Fibroblast of mammary gland (primary cell): ENCODE results near the gene OR4L1.
"Not testable (repeated sequence)": the region's sequence is repeated elsewhere in the genome, so short reads cannot be mapped to it uniquely, and the experiment has no call there.

Experiments
- DNase-seq: peaks from one replicate; pipeline ENCODE4 v3.0.0-alpha.2; 2010; ENCODE audit warnings: low read depth
- H3K4me3 ChIP-seq: 2 replicates; pipeline ENCODE4 v1.5.1; 2011; ENCODE audit warnings: low read depth, mild to moderate bottlenecking, low read length, moderate library complexity; ENCODE audit not compliant: control insufficient read depth
- TF ChIP-seq, protein P1 (sequence below): conservative IDR thresholded peaks from 2 replicates; pipeline ENCODE4 v1.5.1; 2011; ENCODE audit warnings: low read depth, low read length, inconsistent platforms; ENCODE audit not compliant: control insufficient read depth, insufficient read depth

Gene OR4L1

DNA sequence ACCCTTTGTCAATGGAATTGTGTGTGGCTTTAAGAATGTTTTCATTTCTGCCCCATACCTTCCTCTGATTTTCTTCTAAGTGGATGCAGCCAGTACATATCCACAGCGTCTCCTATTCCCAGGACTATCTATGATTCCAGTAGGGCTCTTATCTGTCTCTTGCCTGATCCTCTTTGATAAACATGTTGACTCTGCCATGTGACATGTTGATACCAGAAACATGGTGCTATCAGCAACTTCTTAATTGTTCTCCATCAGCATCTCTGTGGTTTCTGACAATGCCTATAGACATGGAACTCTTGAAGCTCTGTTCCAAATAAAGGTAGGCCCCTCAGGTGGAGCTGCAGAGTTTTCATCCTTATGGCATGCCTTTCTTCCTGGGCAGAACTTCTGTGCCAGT lies 11.6 kb upstream of the OR4L1 start:
- no peak overlapping the region for H3K4me3 ChIP-seq
- TF ChIP-seq, protein P1, sequence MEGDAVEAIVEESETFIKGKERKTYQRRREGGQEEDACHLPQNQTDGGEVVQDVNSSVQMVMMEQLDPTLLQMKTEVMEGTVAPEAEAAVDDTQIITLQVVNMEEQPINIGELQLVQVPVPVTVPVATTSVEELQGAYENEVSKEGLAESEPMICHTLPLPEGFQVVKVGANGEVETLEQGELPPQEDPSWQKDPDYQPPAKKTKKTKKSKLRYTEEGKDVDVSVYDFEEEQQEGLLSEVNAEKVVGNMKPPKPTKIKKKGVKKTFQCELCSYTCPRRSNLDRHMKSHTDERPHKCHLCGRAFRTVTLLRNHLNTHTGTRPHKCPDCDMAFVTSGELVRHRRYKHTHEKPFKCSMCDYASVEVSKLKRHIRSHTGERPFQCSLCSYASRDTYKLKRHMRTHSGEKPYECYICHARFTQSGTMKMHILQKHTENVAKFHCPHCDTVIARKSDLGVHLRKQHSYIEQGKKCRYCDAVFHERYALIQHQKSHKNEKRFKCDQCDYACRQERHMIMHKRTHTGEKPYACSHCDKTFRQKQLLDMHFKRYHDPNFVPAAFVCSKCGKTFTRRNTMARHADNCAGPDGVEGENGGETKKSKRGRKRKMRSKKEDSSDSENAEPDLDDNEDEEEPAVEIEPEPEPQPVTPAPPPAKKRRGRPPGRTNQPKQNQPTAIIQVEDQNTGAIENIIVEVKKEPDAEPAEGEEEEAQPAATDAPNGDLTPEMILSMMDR, result no peak
- DNase-seq, result no peak

DNA sequence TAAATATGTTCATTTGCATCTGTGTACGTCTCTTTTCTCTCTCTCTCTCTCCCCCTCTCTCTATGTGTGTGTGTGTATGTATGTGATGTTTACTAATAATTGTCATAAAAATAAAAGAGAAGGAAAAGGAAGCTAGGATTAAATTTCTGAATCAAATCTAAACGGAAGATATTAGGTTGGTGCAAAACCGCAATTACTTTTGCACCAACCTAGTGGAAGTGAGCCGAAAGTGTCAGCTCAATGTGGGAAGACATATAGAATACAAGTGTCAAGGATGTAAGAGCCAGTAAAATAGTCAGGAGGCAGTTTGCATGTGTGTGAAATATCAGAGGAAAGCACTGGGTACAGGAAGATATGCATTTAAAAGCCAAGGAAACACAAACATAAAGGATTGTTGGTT lies 32.2 kb downstream of the OR4L1 start:
- no peak overlapping the region for H3K4me3 ChIP-seq
- no peak for DNase-seq
- TF ChIP-seq, protein P1, result no peak

DNA sequence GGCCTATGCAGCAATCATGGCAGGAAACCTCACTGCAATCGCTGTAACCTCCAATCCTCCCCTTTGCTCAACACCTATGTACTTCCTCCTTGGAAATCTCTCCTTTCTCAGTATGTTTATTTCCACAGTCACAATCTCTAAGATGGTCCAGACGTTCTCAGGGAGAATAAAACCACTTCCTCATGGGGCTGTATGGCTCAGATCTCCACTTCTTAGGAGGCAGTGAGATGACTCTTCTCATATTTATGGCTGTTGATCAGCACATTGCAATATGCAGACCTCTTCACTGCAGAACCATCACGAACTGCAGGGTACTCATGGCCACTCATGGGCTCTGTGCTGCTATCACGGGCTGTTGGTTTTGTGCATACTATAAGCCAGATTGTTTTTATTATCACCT lies 33.6 kb downstream of the OR4L1 start:
- DNase-seq, result no peak
- TF ChIP-seq, protein P1, result no peak

DNA sequence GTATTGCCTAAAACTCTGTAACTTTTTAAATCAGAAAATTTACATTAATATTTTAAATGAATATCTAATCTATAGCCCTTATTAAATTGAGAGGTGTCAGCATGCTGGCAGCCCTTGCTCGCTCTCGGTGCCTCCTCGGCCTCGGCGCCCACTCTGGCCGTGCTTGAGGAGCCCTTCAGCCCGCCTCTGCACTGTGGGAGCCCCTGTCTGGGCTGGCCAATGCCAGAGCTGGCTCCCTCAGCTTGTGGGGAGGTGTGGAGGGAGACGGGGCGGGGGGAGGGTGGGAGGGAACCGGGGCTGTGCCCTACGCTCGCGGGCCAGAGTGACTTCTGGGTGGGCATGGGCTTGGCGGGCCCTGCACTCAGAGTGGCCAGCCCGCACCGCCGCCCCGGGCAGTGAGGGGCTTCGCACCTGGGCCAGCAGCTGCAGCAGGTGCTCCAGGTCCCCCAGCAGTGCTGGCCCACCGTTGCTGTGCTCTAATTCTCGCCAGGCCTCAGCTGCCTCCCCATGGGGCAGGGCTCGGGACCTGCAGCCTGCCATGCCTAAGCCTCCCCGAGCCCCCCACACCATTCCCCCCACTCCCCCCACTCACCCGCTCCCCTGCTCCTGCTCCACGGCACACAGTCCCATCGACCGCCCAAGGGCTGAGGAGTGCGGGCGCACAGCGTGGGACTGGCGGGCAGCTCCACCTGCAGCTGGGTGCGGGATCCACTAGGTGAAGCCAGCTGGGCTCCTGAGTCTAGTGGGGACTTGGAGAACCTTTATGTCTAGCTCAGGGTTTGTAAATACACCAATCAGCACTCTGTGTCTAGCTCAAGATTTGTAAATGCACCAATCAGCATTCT lies 39.3 kb downstream of the OR4L1 start:
- H3K4me3 ChIP-seq, result not testable (repeated sequence)

More for the DNA sequence above, 33.6 kb downstream of the OR4L1 start:
- no peak overlapping the region for H3K4me3 ChIP-seq

DNA sequence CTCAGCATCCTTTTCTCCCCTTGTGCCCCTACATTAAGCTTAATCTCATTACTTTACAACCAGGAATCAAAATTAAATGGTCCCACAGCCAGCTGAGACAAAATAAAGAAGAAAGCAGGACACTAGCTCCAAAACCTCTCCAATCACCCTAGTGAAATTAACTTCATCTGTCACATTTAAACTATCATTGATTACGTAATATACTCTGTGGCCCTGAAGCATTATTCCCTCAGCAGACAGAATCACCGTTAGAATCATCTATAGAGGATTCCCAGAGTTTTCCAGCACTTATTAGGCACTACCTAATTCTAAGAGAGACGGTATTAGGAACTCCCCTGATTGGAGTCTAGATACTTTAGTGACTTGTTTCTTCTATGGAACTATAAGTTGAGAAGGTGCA lies 50.6 kb downstream of the OR4L1 start, which contains the start of gene OR4K17:
Gene OR4K17 (plus strand): TSS at position 302 of the 400 bp plus-strand sequence. CDS start 6,761 bp downstream, outside the sequence.
- no peak for DNase-seq
- TF ChIP-seq, protein P1, result no peak
- no peak within 1 kb of the TSS for H3K4me3 ChIP-seq

More for the DNA sequence above, 39.3 kb downstream of the OR4L1 start:
- not testable (repeated sequence) for DNase-seq
